ENCODE data around the gene ITGB7. TPM values are rescaled to one million over a fixed set of nuclear protein-coding genes. Genes with fewer than 3 reads are reported as not detected.
A peak's percentile ranks its signal among the peaks of the same experiment; 100 is the strongest.

The ITGB7 gene
- total and polyA plus RNA-seq, 4 experiments from 2014 or later, result 271 to 397 (median 378) TPM

- no peak overlapping the region for H3K4me3 ChIP-seq (ENCODE audit: low read length in 2 of 2)
- Mint-ChIP-seq H3K27ac (peak overlapping the region; percentile 38 to 98 (median 79)), H3K36me3 (peaks cover 5 to 17% of the 10 kb centered on the region in 2 donors), H3K9me3 (no peaks in the 10 kb centered on the region), H3K4me1 (peaks cover 55 to 92% (median 74%) of the 10 kb centered on the region in 4 donors), H3K27me3 (no peaks in the 10 kb centered on the region), H3K4me3 (peak overlapping the region in 4 of 8 donors; percentile 7 to 66 (median 46))
- H3K27me3 ChIP-seq (ENCODE audit: insufficient read depth, low read length), result no peaks in the 10 kb centered on the region
- H3K27ac ChIP-seq (ENCODE audit: low read depth, low read length), result no peak overlapping the region
- CTCF ChIA-PET (ENCODE audit: partially characterized antibody), result interaction anchor here (1.2 kb wide), 1 partner anchor 25 kb away, joined by 5 read pairs; a partner anchor contains a TSS
- intact Hi-C loops (cut with micrococcal nuclease), result no loop called here
- no peaks in the 10 kb centered on the region for H3K9me3 ChIP-seq (ENCODE audit: control insufficient read depth in 1 of 2, low read length in 2 of 2)
- no peak for DNase-seq
- POLR2A ChIA-PET (ENCODE audit: partially characterized antibody), result interaction anchor here (1.0 to 1.5 kb wide), 2 partner anchors 16 to 23 kb away, joined by 3 read pairs; a partner anchor contains a TSS
- peaks cover 90% of the 10 kb centered on the region for H3K4me1 ChIP-seq (ENCODE audit: insufficient read depth, low read length)
- peaks cover 3% of the 10 kb centered on the region for H3K36me3 ChIP-seq (ENCODE audit: insufficient read depth, low read length)
Observed at GRCh38 chr12:53226815-53227214, 19.8 kb upstream of the ITGB7 start.

GRCh38 chr12:53225635-53226424 lies 18.8 kb upstream of the ITGB7 start:
- peak overlapping the region; percentile 98 for H3K27ac ChIP-seq (ENCODE audit: low read depth, low read length)
- POLR2A ChIA-PET (ENCODE audit: partially characterized antibody), result interaction anchor here (1.0 to 16.2 kb wide), 3 partner anchors 11 to 24 kb away, joined by 3 to 333 read pairs (median 175); partner anchors contain the start of genes ITGB7 and RARG
- H3K4me3 ChIP-seq (ENCODE audit: low read length in 2 of 2), result no peak overlapping the region
- CTCF ChIA-PET (ENCODE audit: partially characterized antibody), result interaction anchor here (1.2 to 1.3 kb wide), 2 partner anchors 10 to 26 kb away, joined by 3 to 5 read pairs; a partner anchor contains a TSS
- peaks cover 84% of the 10 kb centered on the region for H3K4me1 ChIP-seq (ENCODE audit: insufficient read depth, low read length)
- DNase-seq, result no peak
- Mint-ChIP-seq H3K36me3 (peaks cover 5 to 21% of the 10 kb centered on the region in 2 donors), H3K4me1 (peaks cover 53 to 92% (median 71%) of the 10 kb centered on the region in 4 donors), H3K9me3 (no peaks in the 10 kb centered on the region), H3K27me3 (no peaks in the 10 kb centered on the region), H3K4me3 (peak overlapping the region in 5 of 8 donors; percentile 62 to 82 (median 64)), H3K27ac (peak overlapping the region; percentile 82 to 97 (median 94))
- no peaks in the 10 kb centered on the region for H3K27me3 ChIP-seq (ENCODE audit: insufficient read depth, low read length)
- H3K36me3 ChIP-seq (ENCODE audit: insufficient read depth, low read length), result peaks cover 3% of the 10 kb centered on the region
- intact Hi-C loops (cut with micrococcal nuclease), result no loop called here
- no peaks in the 10 kb centered on the region for H3K9me3 ChIP-seq (ENCODE audit: control insufficient read depth in 1 of 2, low read length in 2 of 2)

DNA sequence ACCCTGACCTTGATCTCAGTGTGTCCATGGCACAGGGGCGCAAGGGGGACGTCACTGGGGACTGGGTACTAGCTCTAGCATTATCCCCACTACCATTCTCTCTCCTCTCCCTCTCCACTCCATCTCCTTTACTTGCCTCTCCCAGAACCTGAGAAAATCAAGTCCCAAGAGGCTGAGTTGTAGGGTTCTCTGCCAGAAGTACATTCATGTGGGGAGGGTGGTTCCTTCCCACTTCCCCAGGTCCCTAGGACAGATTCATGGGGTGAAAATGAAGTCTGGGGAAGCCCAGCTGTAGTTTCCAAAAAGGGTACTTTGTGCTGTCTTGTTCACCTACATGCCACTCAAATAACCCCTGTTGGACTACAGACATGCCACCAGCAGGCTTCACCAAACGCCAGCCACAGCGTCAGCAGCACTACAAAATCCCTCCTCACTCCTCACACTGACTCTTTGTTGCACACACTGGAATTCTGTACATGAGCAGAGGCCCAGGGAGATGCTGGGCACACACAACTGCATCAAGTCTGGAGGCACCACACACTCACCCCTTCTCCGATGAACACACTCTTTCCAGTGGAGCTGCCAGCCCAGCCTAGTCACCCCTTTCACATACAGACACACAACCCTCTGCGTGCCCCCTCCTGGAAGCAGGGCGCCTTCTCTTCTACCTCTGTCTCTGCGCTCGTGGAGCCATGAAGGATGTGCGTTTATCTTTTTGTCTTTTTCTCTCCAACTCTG lies 18.0 kb upstream of the ITGB7 start:
- no peak overlapping the region for H3K4me3 ChIP-seq (ENCODE audit: low read length in 2 of 2)
- peak overlapping the region; percentile 98 for H3K27ac ChIP-seq (ENCODE audit: low read depth, low read length)
- H3K9me3 Mint-ChIP-seq, result no peaks in the 10 kb centered on the region
- DNase-seq, result no peak
- H3K4me3 Mint-ChIP-seq, result peak overlapping the region in 7 of 8 donors; percentile 9 to 82 (median 64)
- H3K27me3 Mint-ChIP-seq, result no peaks in the 10 kb centered on the region
- CTCF ChIA-PET (ENCODE audit: partially characterized antibody), result interaction anchor here (1.2 to 1.3 kb wide), 2 partner anchors 9 to 42 kb away, joined by 3 read pairs; no protein-coding TSS in a partner anchor
- H3K36me3 Mint-ChIP-seq, result peaks cover 5 to 26% of the 10 kb centered on the region in 2 donors
- POLR2A ChIA-PET (ENCODE audit: partially characterized antibody), result interaction anchor here (2.9 to 16.2 kb wide), 3 partner anchors 12 to 27 kb away, joined by 13 to 333 read pairs (median 175); partner anchors contain the start of genes ITGB7 and RARG
- no peaks in the 10 kb centered on the region for H3K27me3 ChIP-seq (ENCODE audit: insufficient read depth, low read length)
- H3K4me1 Mint-ChIP-seq, result peaks cover 50 to 90% (median 69%) of the 10 kb centered on the region in 4 donors
- H3K9me3 ChIP-seq (ENCODE audit: control insufficient read depth in 1 of 2, low read length in 2 of 2), result no peaks in the 10 kb centered on the region
- intact Hi-C loops (cut with micrococcal nuclease), result no loop called here
- peaks cover 3% of the 10 kb centered on the region for H3K36me3 ChIP-seq (ENCODE audit: insufficient read depth, low read length)
- H3K4me1 ChIP-seq (ENCODE audit: insufficient read depth, low read length), result peaks cover 78% of the 10 kb centered on the region
- H3K27ac Mint-ChIP-seq, result peak overlapping the region; percentile 83 to 97 (median 94)

DNA sequence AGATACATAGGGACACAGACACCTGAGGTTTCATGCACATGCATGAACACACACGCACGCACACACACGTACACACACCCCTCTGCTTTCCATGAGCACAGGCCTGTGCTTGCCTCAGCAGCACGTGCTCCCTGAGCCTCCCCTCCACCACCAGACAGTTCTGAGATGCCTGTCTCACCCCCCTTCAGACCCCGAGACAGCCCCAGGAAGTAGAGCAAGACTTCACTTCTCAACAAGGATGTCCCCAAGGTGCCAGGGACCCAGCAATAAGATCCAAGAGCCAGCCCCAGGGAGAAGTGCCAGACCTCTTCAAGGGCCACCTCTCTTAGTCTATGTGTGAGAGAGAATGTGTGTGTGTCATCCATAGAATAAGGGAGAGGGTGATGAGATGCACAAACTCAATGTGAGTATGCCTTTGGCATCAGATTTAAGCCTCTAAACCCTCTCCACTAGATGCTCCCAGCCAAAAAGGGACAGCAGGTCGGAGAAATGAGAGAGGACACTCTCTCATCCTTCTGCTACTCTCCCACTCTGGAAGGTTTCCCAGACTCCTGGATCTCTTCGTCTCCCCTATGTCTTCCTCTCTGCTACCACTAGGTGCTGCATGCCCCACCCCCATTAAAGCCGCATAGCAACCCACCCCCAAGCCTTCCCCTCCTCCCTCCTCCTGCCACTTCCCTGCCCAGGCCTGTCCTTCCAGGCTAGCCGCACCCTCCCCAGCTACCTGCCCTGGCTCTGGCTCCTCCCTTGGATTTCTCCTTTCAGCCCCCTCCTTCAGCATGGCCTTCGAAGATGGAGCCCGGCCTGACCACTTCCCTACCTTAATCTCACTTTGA lies 17.2 kb upstream of the ITGB7 start:
- Mint-ChIP-seq H3K4me1 (peaks cover 50 to 88% (median 66%) of the 10 kb centered on the region in 4 donors), H3K36me3 (peaks cover 5 to 31% of the 10 kb centered on the region in 2 donors), H3K27me3 (no peaks in the 10 kb centered on the region), H3K4me3 (peak overlapping the region; percentile 53 to 82 (median 68)), H3K27ac (peak overlapping the region; percentile 91 to 97 (median 94)), H3K9me3 (no peaks in the 10 kb centered on the region)
- Histone ChIP-seq H3K4me3 (ENCODE audit: low read length in 2 of 2) (peak overlapping the region in 1 of 2 donors; percentile 37), H3K27me3 (ENCODE audit: insufficient read depth, low read length) (no peaks in the 10 kb centered on the region), H3K36me3 (ENCODE audit: insufficient read depth, low read length) (peaks cover 3% of the 10 kb centered on the region), H3K27ac (ENCODE audit: low read depth, low read length) (peak overlapping the region; percentile 98), H3K4me1 (ENCODE audit: insufficient read depth, low read length) (peaks cover 72% of the 10 kb centered on the region), H3K9me3 (ENCODE audit: control insufficient read depth in 1 of 2, low read length in 2 of 2) (no peaks in the 10 kb centered on the region)
- intact Hi-C loops (cut with micrococcal nuclease), result no loop called here
- DNase-seq, result peak in 1 of 5 donors; percentile 63
- ChIA-PET POLR2A (ENCODE audit: partially characterized antibody) (interaction anchor here (0.6 to 16.2 kb wide), 8 partner anchors 13 to 276 kb away, joined by 3 to 333 read pairs (median 4); partner anchors contain the start of genes ESPL1, ITGB7, RARG and TARBP2), CTCF (ENCODE audit: partially characterized antibody) (interaction anchor here (0.9 to 1.9 kb wide), 4 partner anchors 8 to 43 kb away, joined by 3 to 7 read pairs (median 3); no protein-coding TSS in a partner anchor)

- intact Hi-C loops (cut with micrococcal nuclease), result no loop called here
- POLR2A ChIA-PET (ENCODE audit: partially characterized antibody), result interaction anchor here (0.6 to 16.2 kb wide), 9 partner anchors 14 to 277 kb away, joined by 3 to 333 read pairs (median 4); partner anchors contain the start of genes ESPL1, ITGB7, RARG and TARBP2
- peak overlapping the region; percentile 98 for H3K27ac ChIP-seq (ENCODE audit: low read depth, low read length)
Observed at GRCh38 chr12:53223389-53224060, 16.5 kb upstream of the ITGB7 start.

More at GRCh38 chr12:53223389-53224060, 16.5 kb upstream of the ITGB7 start:
- peak in 3 of 5 donors; percentile 40 to 67 (median 47) for DNase-seq
- Histone ChIP-seq H3K9me3 (ENCODE audit: control insufficient read depth in 1 of 2, low read length in 2 of 2) (no peaks in the 10 kb centered on the region), H3K4me3 (ENCODE audit: low read length in 2 of 2) (peak overlapping the region in 1 of 2 donors; percentile 37), H3K4me1 (ENCODE audit: insufficient read depth, low read length) (peaks cover 71% of the 10 kb centered on the region), H3K36me3 (ENCODE audit: insufficient read depth, low read length) (peaks cover 3% of the 10 kb centered on the region), H3K27me3 (ENCODE audit: insufficient read depth, low read length) (no peaks in the 10 kb centered on the region)
- Mint-ChIP-seq H3K27me3 (no peaks in the 10 kb centered on the region), H3K27ac (peak overlapping the region; percentile 85 to 97 (median 94)), H3K36me3 (peaks cover 5 to 35% of the 10 kb centered on the region in 2 donors), H3K4me1 (peaks cover 52 to 88% (median 66%) of the 10 kb centered on the region in 4 donors), H3K9me3 (no peaks in the 10 kb centered on the region), H3K4me3 (peak overlapping the region; percentile 67 to 82 (median 73))
- CTCF ChIA-PET (ENCODE audit: partially characterized antibody), result interaction anchor here (0.6 to 1.9 kb wide), 7 partner anchors 9 to 63 kb away, joined by 3 to 7 read pairs (median 3); no protein-coding TSS in a partner anchor
